B cell (primary cell): ENCODE measurements around the gene EYA4. TPM values are rescaled to one million over a fixed set of nuclear protein-coding genes. Genes with fewer than 3 reads are reported as not detected.

Source experiments
- ATAC-seq: fragments of 200-7000 bp; cut with Tn5 transposase; one replicate; pipeline ENCODE4 v1.10.0; 2021; ENCODE audit warnings: low read depth, mild to moderate bottlenecking, moderate number of reproducible peaks, moderate library complexity
- CTCF ChIA-PET: fragments of 350-600 bp; sonication (Branson Sonifier 250); formaldehyde crosslinking; loops from one replicate; lab custom pipeline; 2021; ENCODE audit warnings: antibody characterized with exemption, inconsistent platforms; lab: Charles Lee
- POLR2A ChIA-PET: fragments of 350-600 bp; sonication (Branson Sonifier 250); formaldehyde crosslinking; loops from one replicate; lab custom pipeline; 2021; ENCODE audit warnings: antibody characterized with exemption; lab: Charles Lee
- DNase-seq: peaks from one replicate; pipeline ENCODE4 v3.0.0; 2013
- H2AFZ ChIP-seq: 2 replicates; pipeline ENCODE4 v1.6.1; 2012; ENCODE audit warnings: mild to moderate bottlenecking, low read depth, low read length; ENCODE audit not compliant: insufficient read depth, poor library complexity, severe bottlenecking
- H3K27ac ChIP-seq, 2 donors: 1 replicate in 1 of 2; 2 replicates in 1 of 2; pipeline ENCODE4 v1.5.1; 2012 to 2013; ENCODE audit warnings: low read length in 2 of 2, mild to moderate bottlenecking in 2 of 2, moderate library complexity in 1 of 2
- H3K27me3 ChIP-seq, 4 experiments: fragments of 200-600 bp in 1 of 4; sonication (generic) in 1 of 4; replicated peaks in 1 of 4; 1 replicate in 2 of 4; 2 replicates in 2 of 4; pipeline versions ENCODE4 v1.6.1 to v1.7.0; 2013 to 2016; ENCODE audit warnings: low read length in 3 of 4, mild to moderate bottlenecking in 2 of 4, mixed read lengths in 1 of 4, moderate library complexity in 1 of 4; ENCODE audit not compliant: insufficient read depth in 4 of 4, control insufficient read depth in 3 of 4; ENCODE audit errors: control extremely low read depth in 1 of 4
- H3K36me3 ChIP-seq, 2 experiments: replicated peaks in 1 of 2; 1 replicate in 1 of 2; 2 replicates in 1 of 2; pipeline versions ENCODE4 v1.6.1 to v1.7.1; 2013; ENCODE audit warnings: low read length in 1 of 2; ENCODE audit not compliant: insufficient read depth in 2 of 2, control insufficient read depth in 1 of 2; ENCODE audit errors: control extremely low read depth in 1 of 2, extremely low read depth in 1 of 2
- H3K4me1 ChIP-seq, 2 donors: fragments of 200-600 bp in 1 of 2; sonication (generic) in 1 of 2; 1 replicate in 1 of 2; 2 replicates in 1 of 2; pipeline versions ENCODE4 v1.5.1 to v1.6.1; 2013 to 2017; ENCODE audit warnings: low read length in 2 of 2; ENCODE audit not compliant: control insufficient read depth in 2 of 2, insufficient read depth in 2 of 2
- H3K4me2 ChIP-seq: replicated peaks from 2 replicates; pipeline ENCODE3; 2012; ENCODE audit warnings: mild to moderate bottlenecking, low read depth, low read length; ENCODE audit not compliant: poor library complexity, severe bottlenecking
- H3K4me3 ChIP-seq, 5 experiments: fragments of 200-600 bp in 1 of 5; sonication (generic) in 1 of 5; 1 replicate in 3 of 5; 2 replicates in 2 of 5; pipeline versions ENCODE4 v1.5.1 to v1.7.0; 2011 to 2016; ENCODE audit warnings: low read length in 4 of 5, mild to moderate bottlenecking in 4 of 5, low read depth in 2 of 5, control low read depth in 1 of 5, moderate library complexity in 1 of 5; ENCODE audit not compliant: insufficient read depth in 1 of 5; ENCODE audit errors: control extremely low read depth in 1 of 5, extremely low read depth in 1 of 5
- H3K79me2 ChIP-seq: fragments of 200-600 bp; sonication (generic); one replicate; pipeline ENCODE4 v1.6.0; 2016; ENCODE audit warnings: low read length; ENCODE audit not compliant: control insufficient read depth, insufficient read depth
- H3K9ac ChIP-seq: fragments of 200-600 bp; sonication (generic); 2 replicates; pipeline ENCODE4 v1.6.1; 2017; ENCODE audit warnings: mild to moderate bottlenecking, low read length, moderate library complexity
- H3K9me3 ChIP-seq, 3 donors: one replicate each; pipeline versions ENCODE4 v1.6.1 to v1.7.1; 2013; ENCODE audit warnings: low read length in 2 of 3; ENCODE audit not compliant: control insufficient read depth in 2 of 3, insufficient read depth in 1 of 3; ENCODE audit errors: control extremely low read depth in 1 of 3
- H4K20me1 ChIP-seq: 2 replicates; pipeline ENCODE4 v1.6.0; 2012; ENCODE audit warnings: mild to moderate bottlenecking, low read length; ENCODE audit not compliant: insufficient read depth, control insufficient read depth, poor library complexity, severe bottlenecking
- H3K27ac Mint-ChIP-seq: one replicate; pipeline ENCODE4 v1.8.0; 2021; ENCODE audit warnings: mixed read lengths
- H3K27me3 Mint-ChIP-seq: one replicate; pipeline ENCODE4 v1.8.0; 2021; ENCODE audit warnings: mixed read lengths
- H3K4me1 Mint-ChIP-seq: one replicate; pipeline ENCODE4 v1.8.0; 2021; ENCODE audit warnings: mixed read lengths
- H3K4me3 Mint-ChIP-seq: one replicate; pipeline ENCODE4 v1.8.0; 2021; ENCODE audit warnings: mixed read lengths
- H3K9me3 Mint-ChIP-seq: one replicate; pipeline ENCODE4 v1.8.0; 2022; ENCODE audit warnings: mixed read lengths; ENCODE audit not compliant: insufficient read depth
- EZH2 ChIP-seq: IDR thresholded peaks from 2 replicates; pipeline ENCODE4 v1.6.1; 2012; ENCODE audit warnings: borderline replicate concordance, low read depth, mild to moderate bottlenecking, moderate library complexity, low read length; ENCODE audit not compliant: insufficient read depth, poor library complexity, severe bottlenecking
- WGBS: methylation state at CpG from one replicate; pipeline ENCODE4 v1.1.5; 2013; ENCODE audit warnings: missing lambda C conversion rate; ENCODE audit not compliant: insufficient coverage; 5-methylcytosine and 5-hydroxymethylcytosine counted together
- intact Hi-C: fragments of 100-400 bp; cut with micrococcal nuclease; formaldehyde crosslinking; loops from one replicate; pipeline ENCODE4 v1.10.0; 2022
- polyA plus RNA-seq: library from polyadenylated mRNA; depleted of rRNA; stranded (reverse); fragments of >200 nt; gene quantifications from 2 replicates; pipeline ENCODE4 v1.2.3, GENCODE V29; 2012
- total RNA-seq, 2 donors: library from RNA; stranded (reverse); fragments of 120-200 nt in 1 of 2; gene quantifications; 1 replicate in 1 of 2; 2 replicates in 1 of 2; pipeline versions ENCODE4 v1.2.3 to v1.2.4, GENCODE V29; 2013 to 2022
- TF ChIP-seq, protein P1 (sequence below): fragments of 200-600 bp; IDR thresholded peaks from one replicate; pipeline ENCODE4 v1.8.0; 2022; ENCODE audit warnings: antibody characterized with exemption, mild to moderate bottlenecking

EYA4 gene
- total and polyA plus RNA-seq, 2 donors (not counting 1 experiment from before 2014, with no cell fraction given) = 0.49 TPM; not detected in 1

DNA sequence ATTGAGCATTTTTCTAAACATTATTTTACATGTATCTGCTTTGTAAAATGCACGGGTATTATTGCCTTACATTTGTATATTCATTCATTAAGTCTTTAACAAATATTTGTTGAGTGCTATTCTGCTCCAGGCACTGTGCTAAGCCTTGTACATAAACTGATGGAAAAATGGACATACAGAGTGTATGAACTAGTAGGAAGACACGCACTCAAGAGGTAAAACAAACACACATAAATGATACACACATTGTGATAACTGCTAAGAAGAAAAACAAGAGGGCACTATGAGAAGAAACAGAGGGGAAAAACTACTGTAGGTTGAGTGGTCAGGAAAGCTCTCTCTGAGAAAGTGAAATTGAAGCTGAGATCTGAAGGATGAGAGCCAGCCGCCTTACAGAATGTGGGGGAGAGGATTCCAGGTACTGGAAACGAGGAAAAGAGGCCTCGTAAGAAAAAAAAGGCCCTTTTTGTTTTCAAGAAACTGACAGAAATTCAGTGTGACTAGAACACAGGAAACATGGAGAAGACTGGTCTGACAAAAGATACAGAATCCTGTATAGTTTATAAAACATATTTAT is 117.5 kb downstream of the EYA4 start:
- Mint-ChIP-seq H3K27me3 (no peaks in the 10 kb centered on the region), H3K4me3 (no peak overlapping the region), H3K9me3 (no peaks in the 10 kb centered on the region), H3K27ac (no peak overlapping the region), H3K4me1 (no peaks in the 10 kb centered on the region)
- Histone ChIP-seq H3K79me2 (no peaks in the 10 kb centered on the region), H3K27me3 (no peaks in the 10 kb centered on the region), H3K4me3 (no peak overlapping the region), H3K9me3 (peaks cover 0 to 4% (median 0%) of the 10 kb centered on the region in 3 donors), H3K27ac (no peak overlapping the region), H4K20me1 (no peaks in the 10 kb centered on the region), H3K9ac (no peak overlapping the region), H3K4me1 (no peaks in the 10 kb centered on the region), H2AFZ (no peak overlapping the region), H3K36me3 (no peaks in the 10 kb centered on the region), H3K4me2 (no peak overlapping the region)
- WGBS = 100% methylated on average over 1 of the region's 5 CpGs
- ChIA-PET POLR2A (no interaction called here), CTCF (no interaction called here)
- intact Hi-C loops = no loop called here
- TF ChIP-seq, protein P1, sequence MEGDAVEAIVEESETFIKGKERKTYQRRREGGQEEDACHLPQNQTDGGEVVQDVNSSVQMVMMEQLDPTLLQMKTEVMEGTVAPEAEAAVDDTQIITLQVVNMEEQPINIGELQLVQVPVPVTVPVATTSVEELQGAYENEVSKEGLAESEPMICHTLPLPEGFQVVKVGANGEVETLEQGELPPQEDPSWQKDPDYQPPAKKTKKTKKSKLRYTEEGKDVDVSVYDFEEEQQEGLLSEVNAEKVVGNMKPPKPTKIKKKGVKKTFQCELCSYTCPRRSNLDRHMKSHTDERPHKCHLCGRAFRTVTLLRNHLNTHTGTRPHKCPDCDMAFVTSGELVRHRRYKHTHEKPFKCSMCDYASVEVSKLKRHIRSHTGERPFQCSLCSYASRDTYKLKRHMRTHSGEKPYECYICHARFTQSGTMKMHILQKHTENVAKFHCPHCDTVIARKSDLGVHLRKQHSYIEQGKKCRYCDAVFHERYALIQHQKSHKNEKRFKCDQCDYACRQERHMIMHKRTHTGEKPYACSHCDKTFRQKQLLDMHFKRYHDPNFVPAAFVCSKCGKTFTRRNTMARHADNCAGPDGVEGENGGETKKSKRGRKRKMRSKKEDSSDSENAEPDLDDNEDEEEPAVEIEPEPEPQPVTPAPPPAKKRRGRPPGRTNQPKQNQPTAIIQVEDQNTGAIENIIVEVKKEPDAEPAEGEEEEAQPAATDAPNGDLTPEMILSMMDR = no peak
- no peak for TF ChIP-seq EZH2
- ATAC-seq (no peak), DNase-seq (no peak)

DNA sequence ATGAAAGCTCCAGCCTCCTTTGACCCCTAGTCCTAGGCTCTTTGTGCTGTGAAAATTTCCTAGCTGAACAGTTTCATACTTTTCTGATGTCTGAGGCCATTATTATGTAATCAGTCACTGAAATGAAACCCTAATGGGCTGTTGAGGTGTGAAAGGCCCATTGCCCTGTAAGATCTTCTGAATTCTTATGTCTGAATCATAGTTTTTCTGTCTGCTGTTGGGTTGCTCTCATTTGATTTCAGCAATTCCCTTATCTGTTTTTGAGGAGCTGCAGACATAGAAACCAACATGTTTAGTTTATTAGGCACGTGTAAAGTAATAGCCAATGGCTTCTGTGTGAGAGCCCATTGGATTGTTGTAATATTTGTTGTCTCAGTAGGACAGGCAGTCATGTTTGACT is 118.1 kb downstream of the EYA4 start:
- Histone ChIP-seq H4K20me1 (no peaks in the 10 kb centered on the region), H3K4me1 (no peaks in the 10 kb centered on the region), H3K27ac (no peak overlapping the region), H3K9ac (no peak overlapping the region), H3K9me3 (peaks cover 0 to 5% (median 0%) of the 10 kb centered on the region in 3 donors), H3K4me3 (no peak overlapping the region), H3K4me2 (no peak overlapping the region), H3K36me3 (no peaks in the 10 kb centered on the region), H2AFZ (no peak overlapping the region), H3K79me2 (no peaks in the 10 kb centered on the region), H3K27me3 (no peaks in the 10 kb centered on the region)
- H3K4me3 Mint-ChIP-seq = no peak overlapping the region
- ATAC-seq (no peak), DNase-seq (no peak)
- no peak overlapping the region for H3K27ac Mint-ChIP-seq
- ChIA-PET CTCF (no interaction called here), POLR2A (no interaction called here)
- H3K27me3 Mint-ChIP-seq = no peaks in the 10 kb centered on the region
- no peaks in the 10 kb centered on the region for H3K4me1 Mint-ChIP-seq
- H3K9me3 Mint-ChIP-seq = no peaks in the 10 kb centered on the region
- intact Hi-C loops = no loop called here
- no CpG with 5 or more reads among the region's 1 CpG for WGBS
- TF ChIP-seq, protein P1 = no peak
- TF ChIP-seq EZH2 = no peak
